ENCODE measurements around the gene RNU6-9. TPM values are rescaled to one million over a fixed set of nuclear protein-coding genes. Genes with fewer than 3 reads are reported as not detected.

Gene RNU6-9
- total RNA-seq, 6 experiments from 2014 or later, result not detected

DNA sequence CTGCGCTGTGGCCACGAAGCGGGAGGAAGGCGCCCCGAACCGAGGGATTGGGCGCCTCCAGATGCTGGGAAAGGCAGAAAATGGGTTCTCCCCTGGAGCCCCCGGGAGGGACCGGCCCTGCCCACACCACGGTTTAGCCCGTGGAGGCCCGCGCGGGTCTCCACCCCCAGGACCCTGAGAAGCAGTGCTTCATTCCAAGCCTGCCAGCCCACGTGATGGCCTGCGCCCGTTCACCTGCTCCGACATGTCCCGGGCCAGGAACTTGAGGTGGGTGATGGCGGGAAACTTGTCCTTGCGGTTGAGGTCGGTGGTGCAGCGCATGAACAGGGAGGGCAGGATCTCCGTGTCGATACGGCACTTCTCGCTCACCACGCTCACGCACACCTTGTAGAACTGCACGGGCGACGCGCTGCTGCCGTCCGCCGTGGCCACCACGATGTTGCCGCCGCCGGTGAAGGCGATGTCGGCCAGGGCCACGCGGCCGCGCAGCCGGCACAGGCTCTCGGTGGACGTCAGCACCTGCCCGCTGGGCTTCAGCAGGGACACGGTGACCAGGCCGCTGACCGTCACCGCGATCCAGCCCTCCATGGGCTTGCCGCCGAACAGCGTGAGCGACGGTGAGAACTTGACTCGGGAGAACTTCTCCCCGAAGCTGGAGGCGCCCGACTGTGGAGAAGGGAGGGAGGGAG lies 7.6 kb upstream of the RNU6-9 start:
- TF ChIP-seq CTCF (IDR thresholded peaks at IDR 0.05), result no peak
- no peak for TF ChIP-seq POLR2A (IDR thresholded peaks at IDR 0.05)
- Histone ChIP-seq H3K4me3 (no peak overlapping the region), H3K36me3 (peaks cover 0 to 19% (median 2%) of the 10 kb centered on the region in 4 donors), H3K27ac (no peak overlapping the region), H3K4me1 (no peaks in the 10 kb centered on the region), H3K27me3 (no peaks in the 10 kb centered on the region), H3K9me3 (no peaks in the 10 kb centered on the region)
- intact Hi-C loops (cut with DNase I), result no loop called here
- ATAC-seq (no peak), DNase-seq (no peak)
- no CpG with 5 or more reads among the region's 64 CpGs for WGBS (ENCODE audit: insufficient coverage, low coverage, low lambda C conversion rate, missing lambda C conversion rate)

DNA sequence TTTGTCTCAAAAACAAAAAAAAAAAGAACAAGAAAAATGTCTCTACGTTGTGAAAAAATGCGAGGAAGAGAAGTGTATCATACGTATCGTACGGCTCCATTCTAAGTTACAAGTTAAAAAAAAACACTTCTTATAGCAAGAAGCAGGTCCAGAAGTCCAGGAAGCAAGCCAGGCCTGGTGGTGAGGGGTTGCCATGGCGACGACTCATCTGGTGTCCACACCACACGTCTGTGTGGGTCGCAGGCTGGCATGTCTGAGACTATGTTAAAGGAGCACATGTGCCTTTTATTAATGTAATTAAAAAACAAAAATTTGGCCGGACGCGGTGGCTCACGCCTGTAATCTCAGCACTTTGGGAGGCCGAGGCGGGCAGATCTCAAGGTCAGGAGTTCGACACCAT lies 6.2 kb upstream of the RNU6-9 start:
- H3K36me3 ChIP-seq, result peaks cover 0 to 13% (median 2%) of the 10 kb centered on the region in 4 donors
- H3K9me3 ChIP-seq, result no peaks in the 10 kb centered on the region
- H3K27ac ChIP-seq, result no peak overlapping the region
- no peaks in the 10 kb centered on the region for H3K27me3 ChIP-seq
- intact Hi-C loops (cut with DNase I), result no loop called here
- no peak for DNase-seq
- H3K4me1 ChIP-seq, result no peaks in the 10 kb centered on the region
- TF ChIP-seq POLR2A (IDR thresholded peaks at IDR 0.05), result no peak
- TF ChIP-seq CTCF (IDR thresholded peaks at IDR 0.05), result no peak
- ATAC-seq, result no peak
- H3K4me3 ChIP-seq, result no peak overlapping the region
- 88% methylated on average over 16 of the region's 16 CpGs for WGBS (ENCODE audit: insufficient coverage, low coverage, low lambda C conversion rate, missing lambda C conversion rate)

- Histone ChIP-seq H3K4me3 (no peak overlapping the region), H3K36me3 (peaks cover 0 to 13% (median 2%) of the 10 kb centered on the region in 4 donors), H3K27ac (no peak overlapping the region), H3K27me3 (no peaks in the 10 kb centered on the region), H3K9me3 (no peaks in the 10 kb centered on the region), H3K4me1 (no peaks in the 10 kb centered on the region)
- no peak for TF ChIP-seq POLR2A (IDR thresholded peaks at IDR 0.05)
- TF ChIP-seq CTCF (IDR thresholded peaks at IDR 0.05), result no peak
- ATAC-seq, result no peak
- intact Hi-C loops (cut with DNase I), result no loop called here
- no peak for DNase-seq
- WGBS (ENCODE audit: insufficient coverage, low coverage, low lambda C conversion rate, missing lambda C conversion rate), result 93% methylated on average over 5 of the region's 10 CpGs
These were observed 5.7 kb upstream of the RNU6-9 start for GRCh38 chr19:887599-887998.

DNA sequence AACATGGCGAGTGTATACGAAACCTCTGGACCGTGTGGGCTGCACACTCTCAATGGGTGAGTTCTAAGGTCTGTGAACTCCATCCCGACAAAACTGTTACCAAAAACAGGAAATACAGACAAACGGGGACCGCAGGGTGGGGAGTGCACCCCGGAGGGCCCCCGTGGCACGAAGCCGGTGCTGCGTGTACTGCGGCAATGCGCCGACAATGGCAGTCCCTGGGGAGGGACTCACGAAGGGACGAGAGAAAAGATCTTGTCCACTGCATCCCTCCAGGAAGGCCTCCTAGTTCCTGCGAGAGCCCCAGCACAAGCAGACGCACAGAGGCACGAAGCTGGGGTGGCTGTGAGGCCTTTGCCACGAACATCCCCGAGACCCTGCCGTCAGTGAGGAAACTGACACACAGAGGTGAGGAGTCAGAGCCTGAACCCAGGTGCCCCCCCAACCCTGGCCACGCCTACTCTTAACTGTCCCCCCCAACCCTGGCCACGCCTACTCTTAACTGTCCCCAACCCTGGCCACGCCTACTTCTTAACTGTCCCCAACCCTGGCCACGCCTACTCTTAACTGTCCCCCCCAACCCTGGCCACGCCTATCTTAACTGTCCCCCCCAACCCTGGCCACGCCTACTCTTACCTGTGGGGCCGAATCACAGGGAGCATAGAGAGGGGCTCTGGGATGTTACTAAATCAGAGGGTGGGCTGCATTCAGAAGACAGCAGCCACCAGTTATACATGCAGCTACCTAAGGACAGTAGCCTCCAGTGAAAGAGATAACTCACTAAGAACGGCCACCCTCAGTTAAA lies 4.5 kb upstream of the RNU6-9 start:
- intact Hi-C loops (cut with DNase I), result no loop called here
- WGBS (ENCODE audit: insufficient coverage, low coverage, low lambda C conversion rate, missing lambda C conversion rate), result 94% methylated on average over 3 of the region's 30 CpGs
- Histone ChIP-seq H3K27me3 (no peaks in the 10 kb centered on the region), H3K36me3 (peaks cover 0 to 13% (median 2%) of the 10 kb centered on the region in 4 donors), H3K4me3 (no peak overlapping the region), H3K27ac (no peak overlapping the region), H3K4me1 (no peaks in the 10 kb centered on the region), H3K9me3 (no peaks in the 10 kb centered on the region)
- ATAC-seq (no peak), DNase-seq (no peak)
- no peak for TF ChIP-seq POLR2A (IDR thresholded peaks at IDR 0.05)
- TF ChIP-seq CTCF (IDR thresholded peaks at IDR 0.05), result no peak
